EL (cell line): ENCODE measurements around the gene CD37.
A peak's percentile ranks its signal among the peaks of the same experiment; 100 is the strongest.
"Not testable (repeated sequence)": the region's sequence is repeated elsewhere in the genome, so short reads cannot be mapped to it uniquely, and the experiment has no call there.

Source experiments
- DNase-seq: peaks from one replicate; pipeline ENCODE4 v3.0.0-alpha.2; 2016

CD37 gene

DNA sequence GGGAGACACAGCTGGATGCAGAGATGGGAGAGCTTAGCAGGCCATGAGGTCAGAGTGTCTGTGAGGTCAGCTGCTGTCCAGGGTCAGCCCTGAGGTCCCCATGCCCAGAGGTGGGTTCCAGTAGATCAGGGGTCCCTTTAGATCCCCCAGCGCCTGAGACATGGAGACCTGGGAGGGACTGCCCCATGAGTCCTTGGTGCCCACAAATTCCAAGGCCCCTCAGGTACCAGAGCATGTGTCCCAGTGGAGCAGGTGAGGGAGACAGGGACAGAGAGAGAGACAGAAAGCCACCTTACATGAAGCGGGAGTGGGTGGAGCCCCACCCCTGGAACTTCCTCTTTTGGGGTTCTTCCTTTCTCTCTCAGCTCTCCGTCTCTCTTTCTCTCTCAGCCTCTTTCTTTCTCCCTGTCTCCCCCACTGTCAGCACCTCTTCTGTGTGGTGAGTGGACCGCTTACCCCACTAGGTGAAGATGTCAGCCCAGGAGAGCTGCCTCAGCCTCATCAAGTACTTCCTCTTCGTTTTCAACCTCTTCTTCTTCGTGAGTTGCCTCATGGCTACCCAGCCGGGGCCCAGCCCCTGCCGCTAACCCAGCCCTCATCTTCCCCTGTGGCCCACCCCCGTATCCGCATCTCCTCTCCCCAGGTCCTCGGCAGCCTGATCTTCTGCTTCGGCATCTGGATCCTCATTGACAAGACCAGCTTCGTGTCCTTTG is at the start of gene CD37:
Gene CD37, plus strand, starts transcription at position 336 of the 713 bp plus-strand sequence. Its CDS starts 135 bp downstream, at position 471.
- no peak for DNase-seq

DNA sequence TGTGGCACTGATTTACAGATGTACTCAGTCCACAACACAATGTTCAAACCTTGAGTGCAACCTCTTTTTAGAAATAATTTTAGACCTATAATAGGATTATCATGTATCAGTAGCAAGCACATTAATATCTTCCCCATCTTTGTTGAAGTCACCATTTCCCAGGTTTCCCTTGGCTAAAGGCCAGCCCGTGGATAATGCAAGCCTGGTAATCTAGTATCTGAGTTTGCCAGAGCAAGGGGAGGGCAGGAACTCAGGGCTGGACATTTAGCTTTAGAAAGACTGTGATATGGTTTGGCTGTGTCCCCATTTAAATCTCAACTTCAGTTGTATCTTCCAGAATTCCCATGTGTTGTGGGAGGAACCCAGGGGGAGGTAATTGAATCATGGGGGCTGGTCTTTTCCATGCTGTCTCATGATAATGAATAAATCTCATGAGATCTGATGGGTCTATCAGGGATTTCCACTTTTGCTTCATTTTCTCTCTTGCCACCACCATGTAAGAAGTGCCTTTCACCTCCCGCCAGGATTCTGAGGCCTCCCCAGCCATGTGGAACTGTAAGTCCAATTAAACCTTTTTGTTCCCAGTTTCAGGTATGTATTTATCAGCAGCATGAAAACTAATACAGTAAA is 48.0 kb upstream of the CD37 start:
- no peak for DNase-seq

- DNase-seq: not testable (repeated sequence)
These were observed 47.0 kb upstream of the CD37 start for GRCh38 chr19:49288205-49288604.

DNA sequence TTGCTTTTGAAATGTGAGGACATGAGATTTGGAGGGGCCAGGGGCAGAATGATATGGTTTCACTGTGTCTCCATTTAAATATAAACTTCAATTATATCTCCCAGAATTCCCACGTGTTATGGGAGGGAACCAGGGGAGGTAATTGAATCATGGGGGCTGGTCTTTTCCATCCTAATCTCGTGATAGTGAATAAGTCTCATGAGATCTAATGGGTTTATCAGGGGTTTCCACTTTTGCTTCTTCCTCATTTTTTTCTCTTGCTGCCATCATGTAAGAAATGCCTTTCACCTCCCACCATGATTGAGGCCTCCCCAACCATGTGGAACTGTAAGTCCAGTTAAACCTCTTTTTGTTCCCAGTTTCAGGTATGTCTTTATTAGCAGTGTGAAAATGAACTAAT is 45.9 kb upstream of the CD37 start:
- DNase-seq: not testable (repeated sequence)

- no peak for DNase-seq
These were observed 44.7 kb upstream of the CD37 start for GRCh38 chr19:49290517-49290916.

DNA sequence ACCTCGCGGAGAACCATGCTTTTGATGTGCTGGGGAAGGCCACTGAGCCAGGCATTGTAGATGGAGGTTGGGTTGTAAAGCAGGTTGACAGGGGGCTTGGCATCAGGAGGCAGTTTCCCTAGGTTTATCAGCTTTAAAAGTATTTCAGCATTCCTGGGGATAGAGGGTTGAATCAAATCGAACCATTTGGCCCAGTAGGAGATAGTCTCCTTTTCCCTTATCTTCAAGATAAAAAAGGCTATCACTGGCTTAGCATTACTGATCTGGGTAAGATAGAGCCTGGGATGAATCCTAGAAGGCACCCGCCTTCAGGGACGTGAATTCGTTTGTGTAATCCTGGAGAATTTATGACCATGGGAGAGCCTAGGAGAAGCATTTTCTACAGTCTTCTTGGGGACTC is 40.8 kb upstream of the CD37 start:
- DNase-seq: no peak

- DNase-seq: no peak
These were observed 39.9 kb upstream of the CD37 start for GRCh38 chr19:49295208-49295880.

- no peak for DNase-seq
These were observed 37.8 kb upstream of the CD37 start for GRCh38 chr19:49297403-49297802.

GRCh38 chr19:49298653-49299052 is 36.6 kb upstream of the CD37 start:
- DNase-seq: not testable (repeated sequence)

DNA sequence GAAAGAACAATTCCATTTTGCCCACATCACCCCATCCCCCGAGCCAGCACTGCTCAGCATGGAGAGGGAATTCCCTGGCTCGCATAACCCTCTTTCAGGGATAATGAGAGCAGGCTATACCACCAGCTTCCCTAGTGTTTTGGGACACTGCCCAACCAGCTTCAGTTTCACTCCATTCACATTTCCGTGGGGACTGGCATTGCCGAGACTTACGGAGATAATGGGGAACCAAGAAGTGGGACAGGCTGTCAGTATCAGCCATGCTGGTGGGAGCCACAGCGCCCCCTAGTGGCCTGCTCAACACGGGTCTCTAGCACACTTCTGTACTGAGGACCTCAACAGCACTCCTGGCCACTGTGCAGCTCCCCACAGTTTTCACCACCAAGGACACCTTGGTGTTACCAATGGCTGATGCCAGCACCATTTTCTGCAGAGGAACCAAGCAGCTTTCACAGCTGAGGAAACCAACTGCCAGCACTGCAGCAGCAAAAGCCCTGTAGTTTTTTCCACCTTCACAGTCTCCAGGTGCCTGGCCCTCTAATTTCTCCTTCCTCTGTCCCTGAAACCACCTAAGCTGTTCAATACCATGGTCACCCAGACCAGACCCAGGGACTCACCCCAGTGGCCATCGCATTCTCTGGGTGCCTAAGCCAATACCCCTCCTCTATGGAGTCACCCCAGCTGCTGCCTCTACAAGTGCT is 33.9 kb upstream of the CD37 start:
- peak; percentile 66 for DNase-seq

DNA sequence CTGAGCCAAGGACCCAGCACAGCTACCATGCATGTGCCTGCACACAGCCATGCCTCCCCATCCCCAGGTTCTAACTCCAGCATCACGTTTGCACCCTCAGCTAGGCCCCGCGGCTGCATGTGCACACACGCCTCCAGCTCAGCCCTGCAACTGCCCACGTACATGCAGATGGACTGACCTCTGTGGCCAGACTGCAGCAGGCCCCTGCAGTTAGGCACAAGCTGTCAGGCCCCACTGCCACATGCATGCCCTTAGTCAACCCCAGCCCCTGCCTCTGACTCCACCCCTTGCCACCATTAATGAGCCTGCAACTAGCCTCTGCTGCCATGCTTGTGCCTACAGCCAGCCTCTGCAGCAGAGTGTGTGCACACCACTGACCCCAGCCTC is 33.3 kb upstream of the CD37 start:
- DNase-seq: no peak

DNA sequence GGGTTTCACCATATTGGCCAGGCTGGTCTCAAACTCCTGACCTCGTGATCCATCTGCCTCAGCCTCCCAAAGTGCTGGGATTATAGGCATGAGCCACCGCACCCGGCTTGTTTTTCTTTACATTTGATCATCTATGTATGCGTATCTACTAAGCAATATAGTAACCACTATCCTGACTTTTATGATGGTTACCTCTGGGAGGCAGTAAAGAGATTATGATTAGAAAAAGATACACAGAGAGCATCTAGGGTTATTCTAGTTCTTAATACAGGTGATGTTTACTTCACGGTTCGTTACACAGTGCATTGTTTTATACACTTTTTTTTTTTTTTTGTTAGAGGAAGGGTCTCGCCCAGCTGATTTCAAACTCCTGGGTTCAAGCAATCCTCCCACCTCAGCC is 28.5 kb upstream of the CD37 start:
- not testable (repeated sequence) for DNase-seq

DNA sequence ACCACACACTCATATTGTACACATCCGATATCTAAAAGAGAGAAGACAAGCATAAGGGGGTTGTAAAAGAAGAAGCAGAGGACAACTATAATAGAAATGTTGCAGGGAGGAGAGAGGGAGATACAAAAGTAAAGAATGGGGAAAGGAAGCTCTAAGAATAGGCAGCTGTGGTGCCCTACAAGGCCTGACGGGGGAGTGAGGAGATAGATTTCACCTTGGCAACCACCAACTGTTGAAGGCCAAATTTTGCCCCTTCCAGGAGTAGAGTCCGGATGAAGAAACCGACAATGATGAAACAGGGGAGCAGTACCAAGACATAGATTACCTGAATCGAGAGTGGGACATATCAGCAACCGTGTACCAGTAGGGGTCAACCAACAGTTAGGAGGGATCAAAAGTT is 26.1 kb upstream of the CD37 start:
- DNase-seq: no peak

- no peak for DNase-seq
These were observed 20.1 kb upstream of the CD37 start for GRCh38 chr19:49315111-49315510.

- no peak for DNase-seq
These were observed 18.9 kb upstream of the CD37 start for GRCh38 chr19:49316284-49316683.

DNA sequence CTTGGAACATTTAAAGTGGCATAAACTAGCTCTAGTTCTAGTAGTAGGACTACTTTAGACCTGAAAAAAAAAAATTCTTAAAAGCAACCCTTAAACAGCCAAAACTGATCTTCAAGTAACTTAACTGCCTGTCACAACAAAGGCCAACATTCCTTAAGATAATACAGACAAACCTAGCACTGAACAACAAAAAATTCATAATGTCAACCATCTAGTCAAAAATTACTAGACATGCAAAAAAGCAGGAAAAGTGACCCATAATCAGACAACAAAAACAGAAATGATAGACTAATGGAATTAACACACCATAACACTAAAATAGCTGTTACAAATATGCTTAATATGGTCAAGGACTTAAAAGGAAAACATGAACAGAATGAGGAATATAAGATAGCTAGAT is 16.9 kb upstream of the CD37 start:
- no peak for DNase-seq

GRCh38 chr19:49324801-49325576 is 10.2 kb upstream of the CD37 start, which contains the start of gene SLC6A16:
Gene SLC6A16 (minus strand): TSS chr19:49325191. CDS start chr19:49311347, 13,844 bp downstream.
- no peak for DNase-seq

GRCh38 chr19:49325756-49326155 is 9.4 kb upstream of the CD37 start:
- DNase-seq: not testable (repeated sequence)

DNA sequence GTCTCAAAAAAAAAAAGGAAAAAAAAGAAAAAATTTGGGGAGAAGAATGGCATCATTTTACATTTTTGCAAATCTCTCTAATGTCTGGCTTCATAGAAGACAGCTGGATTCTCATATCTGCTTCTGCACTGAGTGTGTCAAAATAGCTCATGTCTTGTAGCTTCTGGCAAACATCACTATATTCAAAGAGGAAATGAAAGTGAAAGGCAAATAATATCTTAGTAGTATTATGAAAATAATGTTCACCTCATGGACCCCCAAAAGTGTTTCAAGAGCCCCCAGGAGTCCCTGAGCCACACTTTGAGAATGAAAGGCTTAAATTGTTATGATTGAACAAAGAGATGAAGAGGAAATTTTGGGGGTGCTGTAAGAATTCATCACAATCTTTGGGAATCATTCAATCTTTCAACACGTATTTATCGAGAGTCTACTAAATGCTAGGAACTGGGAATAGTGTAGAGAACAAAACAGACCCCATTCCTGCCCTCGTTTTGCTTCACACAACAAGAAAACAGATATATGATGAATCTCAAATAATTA is 9.0 kb upstream of the CD37 start:
- no peak for DNase-seq

DNA sequence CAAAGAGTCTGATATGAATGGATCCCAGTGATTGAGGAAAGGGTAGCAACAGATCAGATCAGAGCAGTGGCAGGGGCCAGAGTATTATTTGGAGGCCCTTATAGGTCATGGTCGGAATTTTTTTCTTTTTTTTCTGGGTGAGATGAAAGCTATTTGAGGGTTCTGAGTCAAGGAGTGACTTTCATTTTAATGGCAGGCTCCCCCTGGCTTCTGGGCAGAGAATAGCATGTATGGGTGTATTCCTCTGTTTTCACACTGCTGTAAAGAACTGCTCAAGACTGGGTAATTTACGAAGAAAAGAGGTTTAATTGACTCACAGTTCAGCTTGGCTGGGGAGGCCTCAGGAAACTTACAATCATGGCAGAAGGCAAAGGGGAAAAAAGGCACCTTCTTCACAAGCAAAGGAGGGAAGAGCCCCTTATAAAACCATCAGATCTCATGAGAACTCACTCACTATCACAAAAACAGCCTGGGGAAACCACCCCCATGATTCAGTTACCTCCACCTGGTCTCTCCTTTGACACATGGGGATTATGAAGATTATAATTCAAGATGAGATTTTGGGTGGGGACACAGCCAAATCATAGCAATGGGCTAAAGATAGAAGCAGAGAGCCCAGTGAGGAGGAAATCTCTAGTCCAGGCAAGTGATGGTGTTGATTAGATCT is 7.2 kb upstream of the CD37 start:
- peak; percentile 48 for DNase-seq

- DNase-seq: no peak
These were observed 6.5 kb upstream of the CD37 start for GRCh38 chr19:49328741-49329140.

- DNase-seq: not testable (repeated sequence)
These were observed 4.0 kb upstream of the CD37 start for GRCh38 chr19:49331187-49331586.
